Stimulated activated CD4-positive, alpha-beta T cell treated with anti-CD3 and anti-CD28 coated beads, TNF-alpha, amount 100 ng/mL, for 1 hour (primary cell): ENCODE results near the gene DNAH12.
"Not testable (repeated sequence)": the region's sequence is repeated elsewhere in the genome, so short reads cannot be mapped to it uniquely, and the experiment has no call there.

Experiments used
- DNase-seq, 3 donors: peaks; one replicate each; pipeline ENCODE4 v3.0.0-alpha.2; 2020; ENCODE audit warnings: low read depth in 3 of 3, low spot score in 1 of 3

DNAH12 gene

GRCh38 chr3:57530071-57530608 is 14.0 kb downstream of the DNAH12 start:
- no peak for DNase-seq

GRCh38 chr3:57518276-57518915 is 25.7 kb downstream of the DNAH12 start:
- no peak for DNase-seq

GRCh38 chr3:57512166-57512565 is 32.0 kb downstream of the DNAH12 start:
- no peak for DNase-seq

- no peak for DNase-seq
These were observed 38.2 kb downstream of the DNAH12 start for GRCh38 chr3:57505901-57506300.

GRCh38 chr3:57500506-57500905 is 43.6 kb downstream of the DNAH12 start:
- DNase-seq: no peak

GRCh38 chr3:57497904-57498303 is 46.2 kb downstream of the DNAH12 start:
- DNase-seq: no peak

GRCh38 chr3:57484563-57484962 is 59.6 kb downstream of the DNAH12 start:
- no peak for DNase-seq

- DNase-seq: not testable (repeated sequence)
These were observed 67.0 kb downstream of the DNAH12 start for GRCh38 chr3:57477193-57477592.

GRCh38 chr3:57464801-57465200 is 79.3 kb downstream of the DNAH12 start:
- no peak for DNase-seq

GRCh38 chr3:57464011-57464410 is 80.1 kb downstream of the DNAH12 start:
- no peak for DNase-seq

GRCh38 chr3:57451150-57451846 is 92.8 kb downstream of the DNAH12 start:
- no peak for DNase-seq

- not testable (repeated sequence) for DNase-seq
These were observed 94.8 kb downstream of the DNAH12 start for GRCh38 chr3:57449276-57449847.

GRCh38 chr3:57448489-57448888 is 95.7 kb downstream of the DNAH12 start:
- not testable (repeated sequence) for DNase-seq

- no peak for DNase-seq
These were observed 97.8 kb downstream of the DNAH12 start for GRCh38 chr3:57446318-57446841.

GRCh38 chr3:57444469-57444868 is 99.7 kb downstream of the DNAH12 start:
- no peak for DNase-seq

GRCh38 chr3:57440144-57440543 is 104.0 kb downstream of the DNAH12 start:
- DNase-seq: not testable (repeated sequence)

- DNase-seq: not testable (repeated sequence)
These were observed 105.7 kb downstream of the DNAH12 start for GRCh38 chr3:57438460-57438859.

GRCh38 chr3:57436195-57436761 is 107.9 kb downstream of the DNAH12 start:
- no peak for DNase-seq

- no peak for DNase-seq
These were observed 110.1 kb downstream of the DNAH12 start for GRCh38 chr3:57434041-57434440.

- DNase-seq: no peak
These were observed 120.8 kb downstream of the DNAH12 start for GRCh38 chr3:57423335-57423734.

GRCh38 chr3:57421336-57421735 is 122.8 kb downstream of the DNAH12 start:
- DNase-seq: no peak

GRCh38 chr3:57420001-57420400 is 124.1 kb downstream of the DNAH12 start:
- no peak for DNase-seq
